Cardiac muscle cell (in vitro differentiated cells and primary cell): ENCODE results near the gene ERC1. TPM values are rescaled to one million over a fixed set of nuclear protein-coding genes. Genes with fewer than 3 reads are reported as not detected.

Experiments
- DNase-seq, 2 donors: peaks; one replicate each; pipeline versions ENCODE4 v3.0.0 to v3.0.0-alpha.2; 2010 to 2017; ENCODE audit warnings: low read depth in 1 of 2, low spot score in 1 of 2
- H3K27ac ChIP-seq: fragments of 200-600 bp; sonication (generic); 2 replicates; pipeline ENCODE4 v1.5.1; 2016
- H3K27me3 ChIP-seq: fragments of 200-600 bp; sonication (generic); 2 replicates; pipeline ENCODE4 v1.6.0; 2016; ENCODE audit warnings: control low read depth
- H3K36me3 ChIP-seq: fragments of 200-600 bp; sonication (generic); 2 replicates; pipeline ENCODE4 v1.5.1; 2016; ENCODE audit warnings: control low read depth
- H3K4me1 ChIP-seq: fragments of 200-600 bp; sonication (generic); 2 replicates; pipeline ENCODE4 v1.8.1; 2017; ENCODE audit warnings: low read depth, mild to moderate bottlenecking, mixed run types
- H3K4me3 ChIP-seq: fragments of 200-600 bp; sonication (generic); 2 replicates; pipeline ENCODE4 v1.5.1; 2016; ENCODE audit warnings: mild to moderate bottlenecking
- H3K9me3 ChIP-seq: fragments of 200-600 bp; sonication (generic); 2 replicates; pipeline ENCODE4 v1.5.1; 2017; ENCODE audit warnings: low read depth, mild to moderate bottlenecking, control low read depth
- polyA plus RNA-seq: library from polyadenylated mRNA; unstranded; fragments of >200 nt; fragmentation: Nextera tagmentation; extraction: Ambion mirVana; gene quantifications from 2 replicates; pipeline ENCODE4 v1.2.1, GENCODE V29; 2016
- total RNA-seq: library from RNA; depleted of rRNA; stranded (reverse); fragments of >200 nt; gene quantifications from 2 replicates; pipeline ENCODE4 v1.2.3, GENCODE V29; 2016
- TF ChIP-seq, protein P1 (sequence below): IDR thresholded peaks from 2 replicates; pipeline ENCODE4 v1.5.1; 2012; ENCODE audit warnings: low read depth, mild to moderate bottlenecking, low read length

The ERC1 gene
- total and polyA plus RNA-seq, 2 experiments from 2014 or later = 34.1 to 46.3 TPM

DNA sequence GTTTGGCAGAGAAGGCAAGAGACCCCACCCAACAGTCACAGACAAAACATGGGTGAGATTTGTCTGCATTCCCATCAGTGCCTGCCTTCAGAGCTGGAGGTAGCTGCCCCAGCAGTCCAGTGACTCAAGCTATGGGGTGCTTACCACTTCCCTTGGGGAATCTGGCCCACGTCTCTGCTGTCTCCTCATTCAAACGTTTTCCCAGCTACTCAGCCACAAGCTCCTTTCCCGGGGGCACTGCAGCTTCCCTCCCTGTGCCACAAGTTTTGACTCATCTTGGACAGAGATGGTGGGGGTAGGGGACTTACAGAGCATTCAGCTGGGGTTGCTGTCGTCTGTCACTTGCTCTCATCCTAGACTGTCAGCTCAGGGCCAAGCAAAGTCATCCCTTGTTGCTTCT is 536.8 kb downstream of the ERC1 start:
- Histone ChIP-seq H3K4me3 (peak overlapping the region; percentile 11), H3K4me1 (peaks cover 51% of the 10 kb centered on the region), H3K27me3 (peaks cover 7% of the 10 kb centered on the region), H3K36me3 (peaks cover 16% of the 10 kb centered on the region), H3K9me3 (no peaks in the 10 kb centered on the region), H3K27ac (peak overlapping the region; percentile 62)
- TF ChIP-seq, protein P1, sequence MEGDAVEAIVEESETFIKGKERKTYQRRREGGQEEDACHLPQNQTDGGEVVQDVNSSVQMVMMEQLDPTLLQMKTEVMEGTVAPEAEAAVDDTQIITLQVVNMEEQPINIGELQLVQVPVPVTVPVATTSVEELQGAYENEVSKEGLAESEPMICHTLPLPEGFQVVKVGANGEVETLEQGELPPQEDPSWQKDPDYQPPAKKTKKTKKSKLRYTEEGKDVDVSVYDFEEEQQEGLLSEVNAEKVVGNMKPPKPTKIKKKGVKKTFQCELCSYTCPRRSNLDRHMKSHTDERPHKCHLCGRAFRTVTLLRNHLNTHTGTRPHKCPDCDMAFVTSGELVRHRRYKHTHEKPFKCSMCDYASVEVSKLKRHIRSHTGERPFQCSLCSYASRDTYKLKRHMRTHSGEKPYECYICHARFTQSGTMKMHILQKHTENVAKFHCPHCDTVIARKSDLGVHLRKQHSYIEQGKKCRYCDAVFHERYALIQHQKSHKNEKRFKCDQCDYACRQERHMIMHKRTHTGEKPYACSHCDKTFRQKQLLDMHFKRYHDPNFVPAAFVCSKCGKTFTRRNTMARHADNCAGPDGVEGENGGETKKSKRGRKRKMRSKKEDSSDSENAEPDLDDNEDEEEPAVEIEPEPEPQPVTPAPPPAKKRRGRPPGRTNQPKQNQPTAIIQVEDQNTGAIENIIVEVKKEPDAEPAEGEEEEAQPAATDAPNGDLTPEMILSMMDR = no peak
- peak in 1 of 2 donors; percentile 29 for DNase-seq

DNA sequence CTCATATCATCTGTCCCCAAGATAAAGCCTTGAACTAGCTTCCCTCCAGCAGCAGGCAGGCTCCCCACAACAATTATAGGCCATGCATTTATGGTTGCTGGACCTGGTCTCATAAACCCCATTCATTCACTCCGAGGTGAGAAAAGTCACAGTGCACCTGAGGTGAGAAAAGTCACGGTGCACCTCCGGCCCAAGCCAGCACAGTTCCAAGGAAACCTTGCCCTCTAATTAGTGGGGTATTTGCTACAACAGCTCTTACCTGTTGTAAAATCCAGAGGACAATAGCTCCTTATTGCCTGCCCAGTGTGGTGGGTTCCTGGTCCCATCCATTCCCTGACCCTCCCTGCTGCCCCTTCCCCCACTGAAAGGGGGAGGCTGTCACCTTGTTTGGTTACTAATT is 537.8 kb downstream of the ERC1 start:
- peaks cover 7% of the 10 kb centered on the region for H3K27me3 ChIP-seq

DNA sequence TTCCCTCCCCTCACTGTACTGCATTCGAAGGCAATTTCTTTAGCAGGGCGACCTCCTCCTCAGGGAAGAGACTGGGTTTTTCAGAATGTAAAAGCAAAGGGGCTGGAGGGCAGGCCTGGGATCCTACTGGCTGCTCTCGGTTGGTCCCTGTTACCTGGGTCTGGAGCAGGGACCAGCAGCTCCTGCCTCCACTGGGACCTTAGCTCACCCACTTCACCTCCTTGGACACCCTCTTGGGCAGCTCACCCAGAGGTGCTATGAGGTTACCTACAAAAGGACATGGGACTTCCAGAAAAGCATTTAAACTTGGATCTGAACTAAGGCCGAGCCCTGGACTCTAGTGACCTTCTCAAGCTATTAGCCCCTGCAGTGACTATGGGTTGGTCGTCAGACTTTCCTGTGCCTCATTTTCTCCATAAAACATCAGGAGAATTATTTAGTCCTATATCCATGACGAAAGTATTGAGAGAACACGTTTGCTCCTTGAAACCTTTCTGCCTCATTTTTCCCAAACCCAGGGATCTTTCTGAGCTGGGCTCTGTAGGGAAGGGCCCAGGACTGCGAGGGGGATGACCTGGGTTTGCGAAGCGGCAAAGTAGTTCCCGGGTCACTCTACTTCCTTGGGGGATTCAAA is 538.3 kb downstream of the ERC1 start:
- DNase-seq = no peak
- Histone ChIP-seq H3K27ac (peak overlapping the region; percentile 98), H3K36me3 (peaks cover 12% of the 10 kb centered on the region), H3K9me3 (no peaks in the 10 kb centered on the region), H3K4me3 (peak overlapping the region; percentile 90), H3K27me3 (peaks cover 7% of the 10 kb centered on the region), H3K4me1 (peaks cover 50% of the 10 kb centered on the region)
- TF ChIP-seq, protein P1 = no peak

More for the DNA sequence above, 537.8 kb downstream of the ERC1 start:
- TF ChIP-seq, protein P1 = no peak
- no peak for DNase-seq
- Histone ChIP-seq H3K4me1 (peaks cover 52% of the 10 kb centered on the region), H3K4me3 (peak overlapping the region; percentile 90), H3K27ac (peak overlapping the region; percentile 98), H3K9me3 (no peaks in the 10 kb centered on the region), H3K36me3 (peaks cover 16% of the 10 kb centered on the region)

DNA sequence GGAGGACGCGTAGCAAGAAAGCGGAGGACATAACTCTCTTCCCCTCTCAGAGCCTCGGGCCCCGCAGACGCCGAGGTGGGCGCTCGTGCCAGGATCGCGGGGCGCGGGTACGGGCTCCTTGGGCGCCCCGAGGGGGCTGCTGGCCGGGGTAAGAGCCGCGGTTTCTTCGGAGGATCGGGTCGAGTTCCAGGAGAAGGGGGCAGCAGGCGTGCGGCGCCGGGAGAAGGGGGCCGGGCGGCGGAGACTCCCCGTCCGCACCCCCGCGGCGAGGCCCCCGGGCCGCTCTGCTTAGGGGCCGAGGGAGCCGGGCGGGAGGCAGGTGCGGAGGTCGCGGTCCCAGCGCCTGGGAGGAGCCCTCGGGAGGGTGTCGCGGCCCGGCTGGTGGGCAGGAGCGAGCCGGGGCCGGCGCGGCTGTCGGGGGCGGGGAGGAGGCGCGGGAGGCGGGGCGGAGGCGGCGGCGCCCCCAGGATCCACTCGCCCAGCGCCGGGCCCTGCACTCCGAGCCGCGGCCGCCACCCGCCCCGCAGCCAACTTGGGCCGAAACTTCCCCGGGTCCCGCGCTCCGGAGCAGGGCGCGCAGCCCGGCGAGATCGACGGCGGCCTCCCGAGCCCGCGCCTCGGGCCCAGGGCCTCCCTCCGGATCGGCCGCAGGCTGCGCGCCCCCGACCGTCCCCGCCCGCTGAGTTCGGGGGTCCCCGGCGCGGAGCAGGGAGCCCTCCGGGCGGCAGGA is 539.0 kb downstream of the ERC1 start:
- Histone ChIP-seq H3K27me3 (peaks cover 7% of the 10 kb centered on the region), H3K4me3 (peak overlapping the region; percentile 90), H3K36me3 (peaks cover 9% of the 10 kb centered on the region), H3K27ac (peak overlapping the region; percentile 98), H3K9me3 (no peaks in the 10 kb centered on the region), H3K4me1 (peaks cover 56% of the 10 kb centered on the region)
- TF ChIP-seq, protein P1 = no peak
- peak in 1 of 2 donors; percentile 64 for DNase-seq

DNA sequence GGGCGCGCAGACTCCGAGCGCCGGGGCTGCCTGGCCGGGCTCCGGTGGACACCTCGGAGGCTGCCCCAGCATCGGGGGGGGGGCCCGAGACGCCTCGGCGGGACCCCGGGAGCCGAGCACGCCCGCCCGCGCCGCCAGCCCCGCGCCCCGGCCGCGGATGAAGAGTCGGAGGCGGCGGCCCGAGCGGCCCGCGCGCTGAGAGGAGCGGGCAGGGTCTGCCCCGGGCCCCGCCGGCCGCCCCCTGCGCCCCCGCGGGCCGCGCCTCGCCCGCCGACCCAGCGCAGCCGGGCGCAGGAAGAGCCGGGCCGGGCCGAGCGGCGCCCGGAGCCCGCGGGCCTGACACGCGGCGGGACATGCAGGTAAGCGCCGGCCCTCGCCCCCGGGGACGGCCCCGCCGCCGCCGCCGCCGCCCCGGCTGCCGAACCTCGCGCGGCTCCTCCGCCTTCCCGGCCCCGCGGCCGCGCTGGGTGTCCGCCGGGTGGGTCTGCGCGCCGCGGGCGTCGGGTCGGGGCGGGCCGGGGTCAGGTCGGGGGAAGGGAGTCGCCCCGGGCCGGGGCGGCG is 539.6 kb downstream of the ERC1 start:
- Histone ChIP-seq H3K36me3 (peaks cover 7% of the 10 kb centered on the region), H3K9me3 (no peaks in the 10 kb centered on the region), H3K4me1 (peaks cover 61% of the 10 kb centered on the region), H3K27ac (peak overlapping the region; percentile 99), H3K27me3 (peaks cover 7% of the 10 kb centered on the region), H3K4me3 (peak overlapping the region; percentile 93)
- TF ChIP-seq, protein P1 = no peak
- no peak for DNase-seq
